Left renal pelvis (tissue), 4 donors: ENCODE data around the gene CYSLTR1. TPM values are rescaled to one million over a fixed set of nuclear protein-coding genes. Genes with fewer than 3 reads are reported as not detected.
"Not testable (repeated sequence)": the region's sequence is repeated elsewhere in the genome, so short reads cannot be mapped to it uniquely, and the experiment has no call there.

Source experiments
- DNase-seq, 4 donors: peaks; one replicate each; pipeline ENCODE4 v3.0.0-alpha.2; 2013; ENCODE audit warnings: low read depth in 4 of 4, low spot score in 3 of 4
- polyA plus RNA-seq, 4 donors: library from polyadenylated mRNA; unstranded; fragments of 120-200 nt; gene quantifications; one replicate each; pipeline ENCODE4 v1.2.1, GENCODE V29; 2013; ENCODE audit not compliant: insufficient read length in 4 of 4

The CYSLTR1 gene
- 1 to 10 TPM; 1.9 to 3.3 (median 2.4) TPM for polyA plus RNA-seq

GRCh38 chrX:78327370-78328086 lies at the start of gene CYSLTR1:
CYSLTR1 (minus strand) TSS chrX:78327611; CDS start chrX:78273746, 53,865 bp downstream.
- no peak for DNase-seq

GRCh38 chrX:78377186-78377585 lies 49.8 kb upstream of the CYSLTR1 start:
- DNase-seq: no peak

GRCh38 chrX:78375894-78376293 lies 48.5 kb upstream of the CYSLTR1 start:
- DNase-seq: peak in 2 of 4 donors; percentile 3 to 12

- DNase-seq: no peak
Observed at GRCh38 chrX:78366576-78366975, 39.2 kb upstream of the CYSLTR1 start.

GRCh38 chrX:78357342-78358055 lies 30.1 kb upstream of the CYSLTR1 start:
- DNase-seq: no peak

GRCh38 chrX:78333521-78333920 lies 6.1 kb upstream of the CYSLTR1 start:
- no peak for DNase-seq

- no peak for DNase-seq
Observed at GRCh38 chrX:78331708-78332107, 4.3 kb upstream of the CYSLTR1 start.

GRCh38 chrX:78330540-78330939 lies 3.1 kb upstream of the CYSLTR1 start:
- DNase-seq: no peak

GRCh38 chrX:78330068-78330467 lies 2.7 kb upstream of the CYSLTR1 start:
- DNase-seq: no peak

- no peak for DNase-seq
Observed at GRCh38 chrX:78329486-78329885, 2.1 kb upstream of the CYSLTR1 start.

- no peak for DNase-seq
Observed at GRCh38 chrX:78326401-78326800, 1.0 kb downstream of the CYSLTR1 start.

GRCh38 chrX:78322863-78323262 lies 4.5 kb downstream of the CYSLTR1 start:
- DNase-seq: no peak

GRCh38 chrX:78321809-78322208 lies 5.6 kb downstream of the CYSLTR1 start:
- DNase-seq: no peak

GRCh38 chrX:78316265-78316664 lies 11.1 kb downstream of the CYSLTR1 start:
- no peak for DNase-seq

- DNase-seq: no peak
Observed at GRCh38 chrX:78315745-78316144, 11.7 kb downstream of the CYSLTR1 start.

GRCh38 chrX:78314561-78314960 lies 12.8 kb downstream of the CYSLTR1 start:
- DNase-seq: no peak

- DNase-seq: no peak
Observed at GRCh38 chrX:78313526-78313925, 13.9 kb downstream of the CYSLTR1 start.

- no peak for DNase-seq
Observed at GRCh38 chrX:78307665-78308064, 19.7 kb downstream of the CYSLTR1 start.

GRCh38 chrX:78303086-78303485 lies 24.3 kb downstream of the CYSLTR1 start:
- no peak for DNase-seq

- not testable (repeated sequence) for DNase-seq
Observed at GRCh38 chrX:78300933-78301332, 26.5 kb downstream of the CYSLTR1 start.

- DNase-seq: no peak
Observed at GRCh38 chrX:78283511-78283910, 43.9 kb downstream of the CYSLTR1 start.

GRCh38 chrX:78237127-78237526 lies 90.3 kb downstream of the CYSLTR1 start:
- DNase-seq: no peak
